HG03045 (cell line): ENCODE measurements around the gene RNF123.
"Not testable (repeated sequence)": the region's sequence is repeated elsewhere in the genome, so short reads cannot be mapped to it uniquely, and the experiment has no call there.

Source experiments
- ATAC-seq: cut with Tn5 transposase; IDR thresholded peaks from one replicate; pipeline ENCODE4 v1.9.1; 2021; ENCODE audit warnings: mild to moderate bottlenecking, moderate library complexity; ENCODE audit not compliant: unreplicated experiment

The RNF123 gene

DNA sequence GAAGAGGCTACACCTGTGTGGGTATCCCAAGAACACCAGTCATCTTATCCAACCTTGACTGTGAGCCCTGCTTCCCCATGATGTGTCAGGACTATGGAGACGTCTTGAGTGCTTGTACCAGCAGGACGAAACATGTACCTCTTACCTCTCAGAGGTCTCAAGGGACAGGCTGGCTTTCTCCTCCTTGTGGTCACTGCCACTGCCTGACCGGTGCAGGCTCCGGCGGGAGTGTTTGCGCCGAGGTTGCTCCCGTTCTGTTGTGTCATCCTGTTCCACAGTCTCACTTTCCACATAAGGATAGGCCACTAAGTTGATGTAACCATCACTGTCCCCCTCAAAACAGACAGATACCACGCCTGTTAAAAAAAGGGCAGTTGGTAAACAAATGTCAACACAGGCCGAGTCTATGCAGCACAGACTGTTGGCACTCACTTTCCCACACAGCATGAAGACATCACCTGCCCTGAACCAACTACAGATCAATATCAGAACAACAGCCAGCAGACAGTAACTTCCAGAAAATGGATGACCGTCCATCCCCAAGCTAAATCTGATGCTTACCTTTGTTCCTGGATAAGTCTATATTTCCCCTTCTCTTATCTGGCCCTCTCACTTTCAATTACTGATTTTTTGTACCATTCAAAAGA, 48.8 kb downstream of the RNF123 start:
- ATAC-seq = no peak

DNA sequence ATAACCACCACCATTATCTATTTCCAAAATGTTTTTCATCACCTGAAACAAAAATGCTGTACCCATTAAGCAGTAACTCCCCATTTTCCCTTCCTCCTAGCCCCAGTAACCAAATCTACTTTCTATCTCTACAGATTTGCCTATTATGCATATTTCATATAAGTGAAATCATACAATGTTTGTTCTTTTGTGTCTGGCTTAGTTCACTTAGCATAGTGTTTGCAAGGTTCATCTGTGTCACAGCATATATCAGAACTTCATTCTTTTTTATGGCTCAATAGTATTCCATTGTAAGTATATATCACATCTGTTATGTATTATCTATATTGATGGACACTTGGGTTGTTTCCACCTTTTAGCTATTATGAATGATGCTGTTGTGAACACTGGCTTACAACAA, 51.1 kb downstream of the RNF123 start:
- ATAC-seq = no peak

DNA sequence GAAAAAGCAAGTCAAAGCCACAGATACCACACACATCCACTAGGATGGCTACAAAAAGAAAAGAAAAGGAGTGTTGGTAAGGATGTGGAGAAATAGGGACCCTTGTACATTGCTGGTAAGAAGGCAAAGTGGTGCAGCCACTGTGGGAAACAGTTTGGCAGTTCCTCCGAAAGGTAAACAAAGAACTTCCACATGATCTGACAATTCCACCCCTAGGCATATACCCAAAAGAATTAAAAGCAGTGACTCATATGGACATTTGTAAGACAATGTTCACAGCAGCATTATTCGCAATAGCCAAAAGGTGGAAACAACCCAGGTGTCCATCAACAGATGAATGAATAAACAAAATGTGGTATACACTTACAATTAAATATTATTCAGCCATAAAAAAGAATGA, 56.6 kb downstream of the RNF123 start:
- no peak for ATAC-seq

GRCh38 chr3:49747792-49748480, 58.6 kb downstream of the RNF123 start:
- no peak for ATAC-seq

- not testable (repeated sequence) for ATAC-seq
Measured at GRCh38 chr3:49748874-49749273, 59.5 kb downstream of the RNF123 start.

GRCh38 chr3:49750056-49750455, 60.7 kb downstream of the RNF123 start:
- ATAC-seq = no peak

- no peak for ATAC-seq
Measured at GRCh38 chr3:49751501-49751900, 62.1 kb downstream of the RNF123 start.

GRCh38 chr3:49754536-49754935, 65.2 kb downstream of the RNF123 start:
- ATAC-seq = no peak

- ATAC-seq = no peak
Measured at GRCh38 chr3:49756036-49756435, 66.7 kb downstream of the RNF123 start.

DNA sequence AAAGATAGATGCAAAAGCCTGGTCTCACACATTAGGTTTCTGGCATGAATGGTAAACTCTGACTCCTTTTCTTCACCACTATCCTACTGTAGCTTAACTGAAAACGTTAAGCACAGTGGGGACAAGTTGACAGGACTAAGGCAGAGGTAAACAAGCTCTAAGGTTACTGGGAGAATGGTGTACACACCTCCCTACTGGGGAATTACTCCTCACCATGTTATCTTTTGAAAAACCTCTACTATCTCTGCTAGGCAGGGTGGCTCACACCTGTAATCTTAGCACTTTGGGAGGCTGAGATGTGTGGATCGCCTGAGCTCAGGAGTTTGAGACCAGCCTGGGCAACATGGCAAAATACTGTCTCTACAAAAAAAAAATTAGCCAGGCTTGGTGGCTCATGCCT, 67.8 kb downstream of the RNF123 start:
- no peak for ATAC-seq

- ATAC-seq = no peak
Measured at GRCh38 chr3:49759226-49759625, 69.9 kb downstream of the RNF123 start.

GRCh38 chr3:49761661-49762060, 72.3 kb downstream of the RNF123 start:
- ATAC-seq = no peak

- no peak for ATAC-seq
Measured at GRCh38 chr3:49763981-49764380, 74.6 kb downstream of the RNF123 start.

GRCh38 chr3:49769286-49769915, 80.0 kb downstream of the RNF123 start:
- no peak for ATAC-seq

DNA sequence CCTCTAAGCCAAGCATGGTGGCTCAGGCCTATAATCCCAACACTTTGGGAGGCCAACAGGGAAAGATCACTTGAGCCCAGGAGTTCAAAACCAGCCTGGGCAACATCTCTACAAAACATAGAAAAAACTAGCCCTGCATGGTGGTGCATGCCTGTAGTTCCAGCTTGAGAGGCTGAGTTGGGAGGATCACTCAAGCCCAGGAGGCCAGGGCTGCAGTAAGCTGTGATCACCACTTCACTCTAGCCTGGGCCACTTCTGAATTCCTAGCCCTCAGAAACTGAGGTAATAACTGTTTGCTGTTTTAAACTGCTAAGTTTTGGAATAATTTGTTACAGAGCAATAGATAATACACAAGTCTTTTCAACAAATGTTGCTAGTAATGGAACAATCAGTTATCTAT, 80.6 kb downstream of the RNF123 start:
- ATAC-seq = no peak
